ENCODE data around the gene C17orf113. TPM values are rescaled to one million over a fixed set of nuclear protein-coding genes. Genes with fewer than 3 reads are reported as not detected.

Gene C17orf113
- total RNA-seq, 1 experiment from 2014 or later: 0.74 TPM

GRCh38 chr17:42001729-42002128 is 48.7 kb downstream of the C17orf113 start:
- no peaks in the 10 kb centered on the region; the same call in 1 of the 2 replicates for H3K36me3 ChIP-seq (ENCODE audit: control insufficient read depth, insufficient read depth, low read length)
- no TSS peak for BruUV-seq (replicated peaks)
- POLR2A ChIA-PET: interaction anchor here (0.6 kb wide), 1 partner anchor 69 kb away, joined by 11 read pairs; no protein-coding TSS in a partner anchor

GRCh38 chr17:42000413-42001133 is 49.8 kb downstream of the C17orf113 start:
- ChIA-PET CTCF (no interaction called here), POLR2A (no interaction called here)
- TSS peak; percentile 13 for BruUV-seq (replicated peaks)
- Histone ChIP-seq H3K4me3 (ENCODE audit: low read depth in 2 of 2, low read length in 2 of 2) (no peak overlapping the region), H3K27me3 (ENCODE audit: control insufficient read depth, insufficient read depth, low read length) (no peaks in the 10 kb centered on the region), H3K4me1 (ENCODE audit: control insufficient read depth, insufficient read depth, low read length) (no peaks in the 10 kb centered on the region), H3K9me3 (ENCODE audit: control insufficient read depth, insufficient read depth, low read depth, low read length) (no peaks in the 10 kb centered on the region), H3K36me3 (ENCODE audit: control insufficient read depth, insufficient read depth, low read length) (peaks cover 2% of the 10 kb centered on the region; the same call in 1 of the 2 replicates), H3K27ac (ENCODE audit: low read length) (no peak overlapping the region)
- intact Hi-C loops (cut with micrococcal nuclease; ENCODE audit: unreplicated experiment): no loop called here
- TF ChIP-seq TCF7L2 (IDR thresholded peaks at IDR 0.05; ENCODE audit: low read depth, low read length) (no peak), SIN3A (IDR thresholded peaks at IDR 0.05; ENCODE audit: borderline replicate concordance, insufficient read depth, low read depth, low read length) (no peak), REST (IDR thresholded peaks at IDR 0.05; ENCODE audit: insufficient read depth in 1 of 2, low read depth in 2 of 2, low read length in 1 of 2) (no peak)
- DNase-seq (ENCODE audit: low read depth, low spot score) (no peak), ATAC-seq (no peak)
- in situ Hi-C loops (cut with HindIII; ENCODE audit: low pct_unique_long_range_greater_than_20kb, low sequenced_read_pairs): no loop called here

More at GRCh38 chr17:42001729-42002128, 48.7 kb downstream of the C17orf113 start:
- intact Hi-C loops (cut with micrococcal nuclease; ENCODE audit: unreplicated experiment) (no loop called here), in situ Hi-C loops (cut with HindIII; ENCODE audit: low pct_unique_long_range_greater_than_20kb, low sequenced_read_pairs) (no loop called here)
- H3K4me1 ChIP-seq (ENCODE audit: control insufficient read depth, insufficient read depth, low read length): no peaks in the 10 kb centered on the region
- no peaks in the 10 kb centered on the region for H3K9me3 ChIP-seq (ENCODE audit: control insufficient read depth, insufficient read depth, low read depth, low read length)
- DNase-seq (ENCODE audit: low read depth, low spot score) (no peak), ATAC-seq (no peak)
- TF ChIP-seq REST (IDR thresholded peaks at IDR 0.05; ENCODE audit: insufficient read depth in 1 of 2, low read depth in 2 of 2, low read length in 1 of 2): no peak
- TF ChIP-seq TCF7L2 (IDR thresholded peaks at IDR 0.05; ENCODE audit: low read depth, low read length): no peak
- no peak for TF ChIP-seq SIN3A (IDR thresholded peaks at IDR 0.05; ENCODE audit: borderline replicate concordance, insufficient read depth, low read depth, low read length)
- CTCF ChIA-PET: no interaction called here
- H3K27ac ChIP-seq (ENCODE audit: low read length): no peak overlapping the region
- no peak overlapping the region for H3K4me3 ChIP-seq (ENCODE audit: low read depth in 2 of 2, low read length in 2 of 2)
- no peaks in the 10 kb centered on the region for H3K27me3 ChIP-seq (ENCODE audit: control insufficient read depth, insufficient read depth, low read length)

GRCh38 chr17:41998497-41998896 is 51.9 kb downstream of the C17orf113 start:
- Histone ChIP-seq H3K27me3 (ENCODE audit: control insufficient read depth, insufficient read depth, low read length) (no peaks in the 10 kb centered on the region), H3K4me3 (ENCODE audit: low read depth in 2 of 2, low read length in 2 of 2) (no peak overlapping the region), H3K27ac (ENCODE audit: low read length) (no peak overlapping the region), H3K9me3 (ENCODE audit: control insufficient read depth, insufficient read depth, low read depth, low read length) (no peaks in the 10 kb centered on the region), H3K4me1 (ENCODE audit: control insufficient read depth, insufficient read depth, low read length) (no peaks in the 10 kb centered on the region), H3K36me3 (ENCODE audit: control insufficient read depth, insufficient read depth, low read length) (peaks cover 7% of the 10 kb centered on the region; the same call in 1 of the 2 replicates)
- BruUV-seq (replicated peaks): no TSS peak
- POLR2A ChIA-PET: no interaction called here
- TF ChIP-seq SIN3A (IDR thresholded peaks at IDR 0.05; ENCODE audit: borderline replicate concordance, insufficient read depth, low read depth, low read length) (no peak), TCF7L2 (IDR thresholded peaks at IDR 0.05; ENCODE audit: low read depth, low read length) (no peak), REST (IDR thresholded peaks at IDR 0.05; ENCODE audit: insufficient read depth in 1 of 2, low read depth in 2 of 2, low read length in 1 of 2) (no peak), CTCF (IDR thresholded peaks at IDR 0.05) (no peak)
- CTCF ChIA-PET: no interaction called here
- intact Hi-C loops (cut with micrococcal nuclease; ENCODE audit: unreplicated experiment) (no loop called here), in situ Hi-C loops (cut with HindIII; ENCODE audit: low pct_unique_long_range_greater_than_20kb, low sequenced_read_pairs) (no loop called here)
- DNase-seq (ENCODE audit: low read depth, low spot score) (no peak), ATAC-seq (no peak)

Data from Panc1 (cell line).